Body of pancreas (tissue), 4 donors: ENCODE results near the gene SEMA6A. TPM values are rescaled to one million over a fixed set of nuclear protein-coding genes. Genes with fewer than 3 reads are reported as not detected.

Source experiments
- ATAC-seq: fragments of 150-250 bp; one replicate; pipeline ENCODE4 v1.9.1; 2016
- DNase-seq, 4 donors: peaks; one replicate each; pipeline ENCODE4 v3.0.0-alpha.2; 2019
- H3K27ac ChIP-seq, 4 donors: fragments of 200-600 bp; sonication (generic); 1 replicate in 3 of 4; 2 replicates in 1 of 4; pipeline versions ENCODE4 v1.5.1 to v1.6.1; 2016 to 2019; ENCODE audit warnings: mild to moderate bottlenecking in 1 of 4, mixed read lengths in 1 of 4, moderate library complexity in 1 of 4
- H3K27me3 ChIP-seq, 2 donors: fragments of 200-600 bp; sonication (generic); one replicate each; pipeline ENCODE4 v1.6.0; 2016; ENCODE audit warnings: mild to moderate bottlenecking in 1 of 2
- H3K36me3 ChIP-seq, 2 donors: fragments of 200-600 bp; sonication (generic); replicated peaks in 1 of 2; 2 replicates each; pipeline ENCODE4 v1.5.1; 2016; ENCODE audit warnings: low read depth in 2 of 2; ENCODE audit not compliant: insufficient read depth in 1 of 2
- H3K4me1 ChIP-seq: fragments of 200-600 bp; sonication (generic); one replicate; pipeline ENCODE4 v1.6.0; 2016
- H3K4me3 ChIP-seq, 2 donors: fragments of 200-600 bp; sonication (generic); 1 replicate in 1 of 2; 2 replicates in 1 of 2; pipeline ENCODE4 v1.5.1; 2016 to 2019
- H3K9me3 ChIP-seq, 3 donors: fragments of 200-600 bp; sonication (generic); 1 replicate in 2 of 3; 2 replicates in 1 of 3; pipeline ENCODE4 v1.5.1; 2016
- POLR2A ChIP-seq, 3 donors: fragments of 450-650 bp; IDR thresholded peaks; one replicate each; pipeline ENCODE4 v1.6.1; 2016; ENCODE audit warnings: antibody characterized with exemption in 3 of 3, mild to moderate bottlenecking in 2 of 3
- WGBS, 2 donors: methylation state at CpG; one replicate each; pipeline ENCODE4 v1.1.5; 2017; 5-methylcytosine and 5-hydroxymethylcytosine counted together
- intact Hi-C: fragments of 100-400 bp; cut with DNase I; formaldehyde crosslinking; loops from one replicate; pipeline ENCODE4 v1.15.1; 2023
- total RNA-seq, 2 donors: library from RNA; depleted of rRNA; stranded (reverse); fragments of >200 nt; gene quantifications; one replicate each; pipeline ENCODE4 v1.1.0, GENCODE V29; 2016
- TF ChIP-seq, protein P1 (sequence below), 7 experiments: fragments of 450-650 bp in 4 of 7; fragments of 200-600 bp in 3 of 7; sonication (generic) in 3 of 7; IDR thresholded peaks; one replicate each; pipeline ENCODE4 v1.5.1; 2016 to 2019; ENCODE audit warnings: antibody characterized with exemption in 7 of 7

Gene SEMA6A
- total RNA-seq, 2 donors from 2014 or later, result 18.7 to 25.1 TPM

- WGBS, 2 donors, result 70 to 85% methylated on average over 2 of the region's 2 CpGs
- DNase-seq (no peak), ATAC-seq (no peak)
- Histone ChIP-seq H3K27ac (no peak overlapping the region), H3K9me3 (no peaks in the 10 kb centered on the region), H3K4me3 (no peak overlapping the region), H3K36me3 (no peaks in the 10 kb centered on the region), H3K4me1 (peaks cover 6% of the 10 kb centered on the region), H3K27me3 (no peaks in the 10 kb centered on the region)
- intact Hi-C loops, result no loop called here
- TF ChIP-seq, protein P1, sequence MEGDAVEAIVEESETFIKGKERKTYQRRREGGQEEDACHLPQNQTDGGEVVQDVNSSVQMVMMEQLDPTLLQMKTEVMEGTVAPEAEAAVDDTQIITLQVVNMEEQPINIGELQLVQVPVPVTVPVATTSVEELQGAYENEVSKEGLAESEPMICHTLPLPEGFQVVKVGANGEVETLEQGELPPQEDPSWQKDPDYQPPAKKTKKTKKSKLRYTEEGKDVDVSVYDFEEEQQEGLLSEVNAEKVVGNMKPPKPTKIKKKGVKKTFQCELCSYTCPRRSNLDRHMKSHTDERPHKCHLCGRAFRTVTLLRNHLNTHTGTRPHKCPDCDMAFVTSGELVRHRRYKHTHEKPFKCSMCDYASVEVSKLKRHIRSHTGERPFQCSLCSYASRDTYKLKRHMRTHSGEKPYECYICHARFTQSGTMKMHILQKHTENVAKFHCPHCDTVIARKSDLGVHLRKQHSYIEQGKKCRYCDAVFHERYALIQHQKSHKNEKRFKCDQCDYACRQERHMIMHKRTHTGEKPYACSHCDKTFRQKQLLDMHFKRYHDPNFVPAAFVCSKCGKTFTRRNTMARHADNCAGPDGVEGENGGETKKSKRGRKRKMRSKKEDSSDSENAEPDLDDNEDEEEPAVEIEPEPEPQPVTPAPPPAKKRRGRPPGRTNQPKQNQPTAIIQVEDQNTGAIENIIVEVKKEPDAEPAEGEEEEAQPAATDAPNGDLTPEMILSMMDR (IDR thresholded peaks at IDR 0.05), result no peak
- TF ChIP-seq POLR2A (IDR thresholded peaks at IDR 0.05), result no peak
These were observed 7.5 kb downstream of the SEMA6A start for GRCh38 chr5:116567106-116567505.

DNA sequence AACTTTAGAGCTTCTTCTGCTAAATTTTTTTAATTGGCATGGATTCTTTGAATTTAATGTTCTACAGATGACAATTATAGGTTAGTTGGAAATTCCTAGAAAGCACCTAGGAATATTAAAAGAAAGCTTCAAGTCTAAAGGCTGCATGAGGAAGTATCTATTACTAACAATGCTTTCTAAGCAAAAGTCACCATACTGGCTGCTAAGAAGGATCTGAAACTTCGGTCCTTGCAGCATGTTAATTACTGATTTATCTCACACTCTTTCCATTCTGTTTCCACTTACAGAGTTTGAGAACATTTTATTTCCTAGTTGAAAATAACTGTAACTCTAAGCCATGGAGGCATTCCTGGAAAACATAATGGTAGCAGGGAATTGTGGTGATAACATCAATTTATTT, 8.4 kb downstream of the SEMA6A start:
- intact Hi-C loops, result no loop called here
- H3K27ac ChIP-seq, result no peak overlapping the region
- no peak overlapping the region for H3K4me3 ChIP-seq
- 45 to 52% methylated on average over 1 of the region's 1 CpG for WGBS, 2 donors
- H3K9me3 ChIP-seq, result no peaks in the 10 kb centered on the region
- no peaks in the 10 kb centered on the region for H3K27me3 ChIP-seq
- no peak for TF ChIP-seq POLR2A (IDR thresholded peaks at IDR 0.05)
- TF ChIP-seq, protein P1 (IDR thresholded peaks at IDR 0.05), result no peak
- DNase-seq (no peak), ATAC-seq (no peak)
- H3K36me3 ChIP-seq, result no peaks in the 10 kb centered on the region
- H3K4me1 ChIP-seq, result no peaks in the 10 kb centered on the region

DNA sequence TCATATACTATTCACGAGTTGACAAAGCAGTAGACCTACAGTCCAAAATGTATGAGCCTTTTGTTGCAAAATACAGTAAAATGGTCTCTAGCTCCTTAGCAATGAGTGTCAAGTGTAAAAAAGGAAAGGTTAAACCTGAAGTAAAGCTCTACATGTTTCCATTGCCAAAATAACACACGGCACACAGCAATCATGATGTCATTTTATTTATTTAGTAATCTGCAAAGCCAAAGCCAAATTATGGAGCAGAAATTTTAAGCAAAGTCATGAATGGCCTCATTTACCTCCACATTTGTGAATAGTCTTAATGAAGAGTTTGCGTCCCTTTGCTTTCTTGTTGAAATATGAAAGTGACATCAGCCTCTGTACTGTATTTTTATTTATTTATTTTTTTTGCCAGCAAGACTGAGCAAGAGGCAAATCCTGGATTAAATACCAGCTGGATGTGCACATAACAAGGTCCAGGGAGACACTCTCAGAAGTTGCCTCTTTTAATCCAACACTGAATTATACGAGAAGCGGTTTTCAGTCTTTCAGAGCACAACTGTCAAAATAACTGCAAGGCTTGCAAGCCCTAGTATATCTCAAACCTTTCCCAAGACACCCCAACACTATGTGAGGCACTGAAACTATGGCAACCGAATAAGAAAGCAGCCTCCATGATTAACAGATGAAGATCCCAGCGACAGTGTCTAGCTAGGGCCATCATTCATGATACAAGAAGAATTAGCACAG, 9.7 kb downstream of the SEMA6A start:
- intact Hi-C loops, result no loop called here
- TF ChIP-seq POLR2A (IDR thresholded peaks at IDR 0.05), result no peak
- TF ChIP-seq, protein P1 (IDR thresholded peaks at IDR 0.05), result no peak
- 63 to 72% methylated on average over 7 of the region's 7 CpGs for WGBS, 2 donors
- no peak overlapping the region for H3K4me3 ChIP-seq
- no peaks in the 10 kb centered on the region for H3K4me1 ChIP-seq
- H3K27ac ChIP-seq, result peak overlapping the region in 2 of 4 donors; percentile 7 to 37
- no peaks in the 10 kb centered on the region for H3K36me3 ChIP-seq
- ATAC-seq (peak; percentile 73), DNase-seq (peak in 2 of 4 donors; percentile 12 to 33)
- no peaks in the 10 kb centered on the region for H3K9me3 ChIP-seq
- no peaks in the 10 kb centered on the region for H3K27me3 ChIP-seq

DNA sequence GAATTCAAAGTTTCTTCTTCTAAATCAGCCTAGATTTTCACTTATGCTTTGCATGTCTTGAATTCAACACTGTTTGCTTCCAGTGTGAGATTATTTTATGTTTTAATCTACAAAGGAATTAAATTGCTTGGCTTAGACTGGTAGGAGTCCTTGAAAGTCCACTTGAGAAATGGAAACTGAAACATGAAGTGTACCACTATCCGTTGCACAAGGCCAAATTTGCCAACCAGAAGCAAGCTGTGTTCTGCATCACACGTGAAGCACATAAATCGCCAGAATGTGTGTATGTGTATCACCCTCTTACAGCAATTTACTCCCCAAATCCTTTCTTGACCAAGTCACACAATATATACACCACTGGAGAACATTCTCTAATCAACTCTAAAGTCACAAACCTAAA, 10.3 kb downstream of the SEMA6A start:
- H3K4me1 ChIP-seq, result no peaks in the 10 kb centered on the region
- peak in 1 of 4 donors; percentile 12 for DNase-seq
- no peaks in the 10 kb centered on the region for H3K36me3 ChIP-seq
- no peaks in the 10 kb centered on the region for H3K9me3 ChIP-seq
- intact Hi-C loops, result no loop called here
- TF ChIP-seq, protein P1 (IDR thresholded peaks at IDR 0.05), result no peak
- no peak for TF ChIP-seq POLR2A (IDR thresholded peaks at IDR 0.05)
- 56 to 60% methylated on average over 3 of the region's 3 CpGs for WGBS, 2 donors
- H3K27me3 ChIP-seq, result no peaks in the 10 kb centered on the region
- peak overlapping the region in 2 of 4 donors; percentile 7 to 37 for H3K27ac ChIP-seq
- no peak for ATAC-seq
- no peak overlapping the region for H3K4me3 ChIP-seq
